GM18505 (cell line): Measurements from ENCODE around the gene LMAN2.

ENCODE experiments used
- ATAC-seq: cut with Tn5 transposase; IDR thresholded peaks from one replicate; pipeline ENCODE4 v1.9.1; 2021; ENCODE audit not compliant: unreplicated experiment
- POLR2A ChIP-seq: IDR thresholded peaks from 4 replicates; pipeline ENCODE4 v1.6.1; 2011; ENCODE audit warnings: borderline replicate concordance; ENCODE audit not compliant: insufficient read depth, insufficient read length; ENCODE audit errors: extremely low read depth

LMAN2 gene

DNA sequence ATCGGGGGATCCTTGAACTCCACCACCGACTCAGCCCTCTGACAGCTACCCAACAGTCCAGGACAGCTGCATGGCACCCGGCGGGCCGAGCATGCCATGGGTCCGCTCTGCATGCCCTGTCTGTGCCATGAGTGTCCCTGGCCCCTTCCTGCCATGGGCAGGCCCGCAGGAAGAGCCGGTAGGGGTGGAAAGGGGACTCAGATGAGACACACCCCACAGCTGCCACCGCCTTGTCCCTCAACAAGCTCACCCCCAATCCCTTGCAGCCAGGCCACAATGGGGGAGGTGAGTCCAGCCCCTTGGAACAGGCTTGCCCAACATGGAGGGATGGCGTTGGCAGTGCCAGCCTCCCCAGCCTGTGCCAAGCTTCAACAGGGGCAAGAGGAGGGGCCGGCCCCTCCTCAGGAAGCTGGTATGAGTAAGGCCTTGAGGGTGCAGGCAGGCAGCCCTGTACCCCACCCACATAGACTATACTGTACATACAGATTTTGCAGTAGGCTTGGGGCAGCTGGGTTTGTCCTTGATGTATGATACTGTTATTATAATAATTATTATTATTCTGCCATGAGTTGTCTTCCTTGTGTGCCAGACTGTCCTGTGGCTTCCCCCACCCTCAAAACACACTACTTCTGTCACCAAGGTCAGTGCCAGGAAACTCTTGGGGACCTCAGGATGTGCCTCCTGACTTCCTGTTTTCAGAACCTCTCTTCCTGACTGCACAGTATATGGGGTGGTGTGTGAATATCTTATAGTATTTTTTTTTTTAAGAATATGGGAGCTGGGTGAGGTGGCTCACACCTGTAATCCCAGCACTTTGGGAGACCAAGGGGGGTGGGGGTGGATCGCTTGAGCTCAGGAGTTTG is 20.8 kb upstream of the LMAN2 start:
- TF ChIP-seq POLR2A, result no peak
- ATAC-seq, result no peak

DNA sequence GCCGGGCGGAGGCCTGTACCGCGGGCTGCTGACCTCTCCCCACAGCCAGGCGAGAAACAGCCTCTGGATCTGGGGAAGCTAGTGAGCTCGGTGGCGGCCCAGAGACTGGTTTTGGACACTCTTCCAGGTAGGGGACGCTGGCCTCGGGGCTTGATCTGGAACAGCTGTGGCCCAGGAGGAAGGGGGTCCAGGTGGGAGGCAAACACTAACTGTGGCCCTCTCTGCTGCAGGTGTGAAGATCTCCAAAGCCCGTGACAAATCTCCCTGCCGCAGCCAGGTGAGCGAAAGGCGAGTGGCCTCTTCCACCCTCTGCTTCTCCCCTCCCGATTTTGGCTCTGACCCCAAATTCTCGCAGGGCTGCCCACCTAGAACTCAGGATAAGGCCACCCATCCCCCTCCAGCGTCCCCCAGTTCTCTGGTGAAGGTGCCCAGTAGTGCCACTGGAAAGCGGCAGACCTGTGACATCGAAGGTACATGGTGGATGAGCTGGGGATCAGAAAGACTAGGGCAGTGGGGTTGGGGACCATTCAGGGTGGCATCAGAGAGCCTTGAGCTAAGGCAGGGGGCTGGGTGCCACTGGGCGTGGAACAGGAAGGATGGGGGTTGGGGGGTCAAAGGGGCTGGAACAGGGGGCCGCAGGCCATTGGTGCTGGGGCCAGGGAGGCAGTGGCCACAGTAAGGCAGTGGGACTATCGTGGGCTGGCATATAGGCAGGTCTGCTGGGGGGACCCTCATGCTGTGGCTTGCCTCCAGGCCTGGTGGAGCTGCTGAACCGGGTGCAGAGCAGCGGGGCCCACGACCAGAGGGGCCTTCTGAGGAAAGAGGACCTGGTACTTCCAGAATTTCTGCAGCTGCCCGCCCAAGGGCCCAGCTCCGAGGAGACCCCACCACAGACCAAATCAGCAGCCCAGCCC is 19.9 kb upstream of the LMAN2 start:
- TF ChIP-seq POLR2A, result no peak
- ATAC-seq, result no peak

DNA sequence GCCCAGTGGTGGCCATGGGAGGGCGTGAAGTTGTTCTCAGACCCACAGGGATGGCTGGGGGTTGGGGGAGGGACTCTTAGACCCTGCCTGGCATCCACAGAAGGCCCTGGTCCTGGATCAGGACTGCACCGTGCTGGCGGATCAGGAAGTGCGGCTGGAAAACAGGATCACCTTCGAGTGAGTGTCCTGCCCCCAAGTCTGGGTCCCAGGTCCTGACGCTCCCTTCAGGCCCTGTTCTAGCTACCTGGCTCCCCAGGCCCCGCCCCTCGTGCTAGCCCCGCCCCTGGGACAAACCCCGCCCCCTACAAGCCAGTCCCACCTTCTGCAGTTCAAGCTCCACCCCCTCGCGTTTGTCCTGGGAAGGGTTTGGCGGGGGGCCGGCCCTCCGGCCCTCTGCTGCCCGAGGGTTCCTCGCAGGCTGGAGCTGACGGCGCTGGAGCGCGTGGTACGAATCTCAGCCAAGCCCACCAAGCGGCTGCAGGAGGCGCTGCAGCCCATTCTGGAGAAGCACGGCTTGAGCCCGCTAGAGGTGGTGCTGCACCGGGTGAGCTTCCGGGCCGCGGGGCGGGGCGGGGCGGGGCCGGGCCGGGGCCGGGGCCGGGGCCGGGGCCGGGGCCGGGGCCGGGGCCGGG is 19.1 kb upstream of the LMAN2 start:
- ATAC-seq, result no peak

DNA sequence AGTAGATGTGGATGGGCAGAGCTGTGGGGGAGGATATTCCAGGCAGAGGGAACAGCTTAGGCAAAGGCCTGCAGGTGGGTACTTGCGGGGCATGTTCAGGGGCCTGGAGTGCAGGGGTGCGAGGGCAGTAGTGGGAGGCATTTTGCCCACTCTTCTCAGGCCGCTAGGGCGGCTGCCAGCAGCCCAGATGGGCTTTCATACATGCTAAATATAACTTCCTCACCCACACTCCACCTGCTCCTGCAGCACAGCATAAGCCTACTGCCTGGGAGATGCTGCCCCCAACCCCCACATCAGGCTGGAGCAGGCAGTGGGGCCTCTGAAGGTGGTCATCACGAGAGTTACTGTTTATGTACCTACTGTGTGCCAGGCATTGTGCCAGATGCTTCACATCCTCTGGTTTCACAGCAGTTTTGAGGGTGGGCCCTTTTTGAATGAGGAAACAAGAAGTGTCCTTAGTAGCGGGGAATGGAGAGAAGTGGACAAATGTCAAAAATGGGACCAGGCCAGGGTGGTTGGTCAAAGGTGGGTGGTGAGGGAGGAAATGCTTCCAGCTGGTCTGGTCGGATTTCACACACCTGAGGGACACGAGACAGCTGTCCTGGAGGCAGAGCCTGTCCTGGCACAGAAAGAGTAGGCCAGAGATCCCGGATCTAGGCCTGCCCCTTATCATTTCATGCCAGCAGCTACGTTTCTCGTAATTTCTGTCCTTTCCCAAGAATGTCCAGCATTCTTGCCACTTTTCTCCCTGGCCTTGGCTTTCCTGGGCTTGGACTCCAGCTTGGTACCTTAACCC is 18.4 kb upstream of the LMAN2 start:
- ATAC-seq, result no peak
- TF ChIP-seq POLR2A, result peak; percentile 29

More for the DNA sequence above, 19.1 kb upstream of the LMAN2 start:
- no peak for TF ChIP-seq POLR2A

DNA sequence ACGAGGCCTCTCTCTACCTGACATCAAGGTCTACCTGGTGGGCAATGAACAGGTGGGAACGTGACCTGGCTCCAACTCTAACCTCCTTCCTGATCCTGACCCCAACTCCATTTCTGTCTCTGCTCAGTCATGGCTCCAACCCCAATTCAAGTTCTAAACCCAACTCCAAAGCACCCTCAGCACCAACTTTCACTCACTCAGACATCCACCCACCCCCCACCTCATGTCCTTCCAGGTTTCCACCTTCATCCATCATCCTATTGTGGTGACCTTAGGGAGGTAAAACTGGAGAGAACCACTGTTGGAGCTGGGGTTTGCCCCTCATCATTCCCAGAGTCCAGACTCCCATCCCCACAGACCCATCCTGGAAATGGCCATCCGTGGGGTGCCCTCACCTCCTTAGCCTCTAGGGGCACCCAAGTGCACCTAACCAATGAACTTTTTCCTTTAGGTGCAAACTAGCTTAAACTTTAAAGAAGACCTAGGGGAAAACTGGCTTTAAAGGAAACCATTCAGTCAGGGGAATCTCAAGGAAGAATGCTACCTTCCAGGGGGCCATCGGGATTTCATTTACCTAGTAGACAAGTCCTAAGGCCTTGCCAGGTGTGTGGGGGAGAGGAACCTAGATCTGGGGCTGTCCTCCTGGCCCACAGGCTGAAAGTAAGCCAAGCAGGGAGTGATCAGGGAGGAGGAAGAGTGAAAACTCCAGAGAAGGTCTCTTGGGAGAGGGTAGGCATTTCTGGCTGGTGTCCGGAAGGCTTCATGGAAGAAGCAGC is 17.6 kb upstream of the LMAN2 start:
- no peak for TF ChIP-seq POLR2A
- no peak for ATAC-seq

DNA sequence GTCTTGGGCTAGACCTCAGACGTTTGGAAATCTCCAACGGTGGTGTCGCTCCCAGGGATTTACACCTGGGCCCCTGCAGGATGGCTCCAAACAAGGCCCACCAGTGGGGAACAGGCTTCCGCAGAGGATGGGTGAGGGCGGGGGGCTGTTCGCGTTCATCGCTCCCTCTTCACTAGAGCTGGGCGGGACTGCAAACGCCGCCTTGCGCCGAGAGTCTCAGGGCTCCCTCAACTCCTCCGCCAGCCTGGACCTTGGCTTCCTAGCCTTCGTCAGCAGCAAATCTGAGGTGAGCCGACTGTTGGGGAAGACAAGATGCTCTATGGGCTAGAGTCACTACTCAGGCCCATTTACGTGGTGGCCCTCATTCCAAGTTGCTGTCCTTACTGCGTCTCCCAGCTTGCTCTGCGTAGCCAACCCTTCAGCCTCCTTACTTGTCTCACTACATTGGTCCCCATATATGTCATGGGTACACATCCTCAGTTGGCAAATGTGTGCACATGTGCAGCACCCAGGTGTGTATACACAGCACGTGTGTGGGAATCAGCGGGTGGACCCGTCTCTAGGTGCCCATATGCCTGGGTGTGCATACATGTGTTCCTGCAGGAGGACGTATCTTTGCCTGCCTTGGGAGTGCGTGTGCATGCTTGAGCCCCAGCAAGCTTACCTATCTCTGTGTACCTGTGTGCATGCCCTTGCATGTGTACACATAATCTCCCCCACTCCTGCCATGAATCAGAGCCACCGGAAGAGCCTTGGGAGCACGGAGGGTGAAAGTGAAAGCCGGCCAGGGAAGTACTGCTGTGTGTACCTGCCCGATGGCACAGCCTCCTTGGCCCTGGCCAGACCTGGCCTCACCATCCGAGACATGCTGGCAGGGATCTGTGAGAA is 16.8 kb upstream of the LMAN2 start:
- TF ChIP-seq POLR2A, result no peak
- ATAC-seq, result no peak

DNA sequence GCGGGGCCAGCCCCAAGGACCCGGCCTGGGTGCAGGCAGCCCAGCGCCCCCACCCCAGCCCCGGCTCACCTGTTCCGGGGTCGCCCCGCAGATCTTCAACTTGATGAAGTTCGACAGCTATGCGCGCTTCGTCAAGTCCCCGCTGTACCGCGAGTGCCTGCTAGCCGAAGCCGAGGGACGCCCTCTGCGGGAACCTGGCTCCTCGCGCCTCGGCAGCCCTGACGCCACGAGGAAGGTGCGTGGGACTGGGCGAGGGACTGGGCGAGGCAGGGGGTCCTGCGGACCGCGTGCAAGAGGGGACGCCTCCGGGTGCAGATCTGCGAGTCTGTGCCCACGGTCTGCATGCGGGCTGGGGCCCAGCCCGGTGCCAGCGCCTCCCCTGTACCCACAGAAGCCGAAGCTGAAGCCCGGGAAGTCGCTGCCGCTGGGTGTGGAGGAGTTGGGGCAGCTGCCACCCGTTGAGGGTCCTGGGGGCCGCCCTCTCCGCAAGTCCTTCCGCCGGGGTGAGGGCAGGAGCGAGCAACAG is 15.9 kb upstream of the LMAN2 start:
- TF ChIP-seq POLR2A, result no peak
- no peak for ATAC-seq

DNA sequence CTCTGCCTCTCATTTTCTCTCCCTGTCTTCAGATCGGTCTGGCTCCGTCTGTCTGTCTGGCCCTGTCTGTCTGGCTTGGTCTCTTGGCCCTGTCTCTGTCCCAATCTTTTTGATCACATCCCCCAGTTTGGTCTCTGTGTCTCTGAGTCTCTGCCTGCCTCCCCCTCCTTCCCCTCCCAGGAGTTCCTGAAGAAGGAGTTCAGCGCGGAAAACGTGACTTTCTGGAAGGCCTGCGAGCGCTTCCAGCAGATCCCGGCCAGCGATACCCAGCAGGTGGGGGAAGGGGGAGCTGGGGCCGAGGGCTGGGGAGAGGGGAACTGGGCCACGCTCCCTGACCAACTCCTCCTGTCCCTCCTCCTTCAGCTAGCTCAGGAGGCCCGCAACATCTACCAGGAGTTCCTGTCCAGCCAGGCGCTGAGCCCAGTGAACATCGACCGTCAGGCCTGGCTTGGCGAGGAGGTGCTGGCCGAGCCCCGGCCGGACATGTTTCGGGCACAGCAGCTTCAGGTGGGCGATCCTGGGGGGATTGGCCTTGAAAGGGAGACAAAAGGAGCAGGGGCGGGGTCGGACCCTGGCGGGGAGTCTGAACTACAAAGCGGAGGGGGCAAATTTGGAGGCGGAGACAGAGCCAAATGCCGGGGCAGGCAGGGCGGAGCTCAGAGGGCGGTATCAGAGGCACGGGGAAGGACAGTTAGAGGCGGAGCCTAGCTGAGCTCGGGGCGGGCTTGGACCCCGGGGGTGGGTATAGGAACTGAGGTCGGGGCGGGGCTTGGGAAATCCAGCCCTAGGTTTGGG is 15.3 kb upstream of the LMAN2 start:
- TF ChIP-seq POLR2A, result no peak
- no peak for ATAC-seq

DNA sequence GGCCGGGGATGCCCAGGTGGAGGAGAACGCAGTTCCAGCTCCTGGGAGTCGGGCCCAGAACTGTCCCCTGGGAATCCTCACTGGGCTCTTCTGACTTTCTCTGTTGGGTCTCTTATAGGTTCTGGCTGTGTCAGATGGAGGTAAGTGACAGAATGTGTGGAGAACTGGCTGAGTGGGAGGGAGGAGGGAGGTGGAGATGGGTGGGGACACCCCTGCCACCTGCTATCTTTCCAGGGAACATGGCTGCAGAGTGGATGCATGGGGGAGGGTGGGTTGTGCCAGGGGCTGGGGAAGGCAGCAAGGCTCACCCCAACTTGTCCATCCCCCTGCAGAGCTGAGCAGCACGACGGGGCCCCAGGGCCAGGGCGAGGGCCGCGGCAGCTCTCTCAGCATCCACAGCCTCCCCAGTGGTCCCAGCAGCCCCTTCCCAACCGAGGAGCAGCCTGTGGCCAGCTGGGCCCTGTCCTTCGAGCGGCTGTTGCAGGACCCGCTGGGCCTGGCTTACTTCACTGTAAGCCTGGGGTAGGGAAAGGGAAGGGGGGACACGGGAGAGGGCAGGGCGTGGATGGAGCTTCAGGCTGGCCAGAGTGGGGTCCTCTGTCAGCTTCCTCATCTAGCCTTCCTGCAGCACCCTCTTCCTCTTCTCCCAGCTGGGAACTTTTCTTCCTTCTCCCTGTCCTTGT is 14.5 kb upstream of the LMAN2 start:
- no peak for ATAC-seq
- TF ChIP-seq POLR2A, result no peak
